HG03460 (cell line): ENCODE data around the gene VPS41.

Experiments
- ATAC-seq: cut with Tn5 transposase; IDR thresholded peaks from one replicate; pipeline ENCODE4 v1.9.1; 2021; ENCODE audit not compliant: unreplicated experiment

VPS41 gene

GRCh38 chr7:38819463-38819862, 89.5 kb downstream of the VPS41 start:
- ATAC-seq, result no peak

- no peak for ATAC-seq
Observed at GRCh38 chr7:38817526-38817925, 91.5 kb downstream of the VPS41 start.

- ATAC-seq, result no peak
Observed at GRCh38 chr7:38813768-38814167, 95.2 kb downstream of the VPS41 start.

- no peak for ATAC-seq
Observed at GRCh38 chr7:38806912-38807311, 102.1 kb downstream of the VPS41 start.

GRCh38 chr7:38801786-38802185, 107.2 kb downstream of the VPS41 start:
- ATAC-seq, result no peak

- ATAC-seq, result no peak
Observed at GRCh38 chr7:38798552-38799267, 110.3 kb downstream of the VPS41 start.

GRCh38 chr7:38796626-38797501, 112.1 kb downstream of the VPS41 start:
- no peak for ATAC-seq

- no peak for ATAC-seq
Observed at GRCh38 chr7:38795593-38795992, 113.4 kb downstream of the VPS41 start.

- no peak for ATAC-seq
Observed at GRCh38 chr7:38781991-38782390, 127.0 kb downstream of the VPS41 start.

- ATAC-seq, result no peak
Observed at GRCh38 chr7:38777609-38778008, 131.4 kb downstream of the VPS41 start.

GRCh38 chr7:38775506-38776175, 133.3 kb downstream of the VPS41 start:
- no peak for ATAC-seq

GRCh38 chr7:38773430-38773829, 135.6 kb downstream of the VPS41 start:
- no peak for ATAC-seq

- no peak for ATAC-seq
Observed at GRCh38 chr7:38760226-38760625, 148.8 kb downstream of the VPS41 start.

- no peak for ATAC-seq
Observed at GRCh38 chr7:38759028-38759427, 150.0 kb downstream of the VPS41 start.

GRCh38 chr7:38757931-38758330, 151.1 kb downstream of the VPS41 start:
- ATAC-seq, result no peak

- ATAC-seq, result no peak
Observed at GRCh38 chr7:38756521-38756920, 152.5 kb downstream of the VPS41 start.

- ATAC-seq, result no peak
Observed at GRCh38 chr7:38753347-38753746, 155.6 kb downstream of the VPS41 start.

- no peak for ATAC-seq
Observed at GRCh38 chr7:38751416-38751815, 157.6 kb downstream of the VPS41 start.

- no peak for ATAC-seq
Observed at GRCh38 chr7:38748056-38748610, 160.9 kb downstream of the VPS41 start.

- no peak for ATAC-seq
Observed at GRCh38 chr7:38746438-38746837, 162.6 kb downstream of the VPS41 start.

GRCh38 chr7:38744746-38745145, 164.2 kb downstream of the VPS41 start:
- ATAC-seq, result no peak
